Osteoblast (primary cell): ENCODE measurements around the gene ARMH4. TPM values are rescaled to one million over a fixed set of nuclear protein-coding genes. Genes with fewer than 3 reads are reported as not detected.

Experiments
- DNase-seq: peaks from one replicate; pipeline ENCODE4 v3.0.0; 2011; ENCODE audit warnings: low spot score, mixed read lengths; ENCODE audit not compliant: insufficient read length; ENCODE audit errors: missing footprints
- H2AFZ ChIP-seq: 2 replicates; pipeline ENCODE4 v1.6.0; 2011; ENCODE audit warnings: mild to moderate bottlenecking, low read length
- H3K27ac ChIP-seq: 2 replicates; pipeline ENCODE4 v1.5.1; 2011; ENCODE audit warnings: mild to moderate bottlenecking, low read depth, low read length, moderate library complexity
- H3K27me3 ChIP-seq: 2 replicates; pipeline ENCODE4 v1.6.0; 2012; ENCODE audit warnings: mild to moderate bottlenecking, control low read depth, inconsistent platforms, low read length, moderate library complexity; ENCODE audit not compliant: insufficient read depth
- H3K36me3 ChIP-seq: 2 replicates; pipeline ENCODE4 v1.5.1; 2011; ENCODE audit warnings: mild to moderate bottlenecking, low read length, control low read depth, moderate library complexity; ENCODE audit not compliant: insufficient read depth
- H3K4me1 ChIP-seq: 2 replicates; pipeline ENCODE4 v1.5.1; 2011; ENCODE audit warnings: mild to moderate bottlenecking, low read length, control low read depth, moderate library complexity; ENCODE audit not compliant: insufficient read depth
- H3K4me2 ChIP-seq: 2 replicates; pipeline ENCODE4 v1.6.0; 2011; ENCODE audit warnings: mild to moderate bottlenecking, low read length; ENCODE audit not compliant: insufficient read depth
- H3K4me3 ChIP-seq: fragments of 200-600 bp; sonication (generic); 3 replicates; pipeline ENCODE4 v1.5.1; 2012; ENCODE audit warnings: mild to moderate bottlenecking, low read length, inconsistent platforms; ENCODE audit not compliant: insufficient read depth
- H3K79me2 ChIP-seq: 2 replicates; pipeline ENCODE4 v1.6.0; 2012; ENCODE audit warnings: mild to moderate bottlenecking, low read length, control low read depth, inconsistent platforms; ENCODE audit not compliant: insufficient read depth
- H3K9me3 ChIP-seq: 2 replicates; pipeline ENCODE4 v1.5.1; 2011; ENCODE audit warnings: low read depth, low read length, control low read depth
- H4K20me1 ChIP-seq: 2 replicates; pipeline ENCODE4 v1.6.0; 2012; ENCODE audit warnings: mild to moderate bottlenecking, low read length, control low read depth; ENCODE audit not compliant: insufficient read depth
- CTCF ChIP-seq: IDR thresholded peaks from 2 replicates; pipeline ENCODE4 v1.5.1; 2011; ENCODE audit warnings: mild to moderate bottlenecking, low read depth, low read length, moderate library complexity; ENCODE audit errors: extremely low read depth
- total RNA-seq: library from RNA; depleted of rRNA; stranded (reverse); fragments of >200 nt; gene quantifications from 2 replicates; pipeline ENCODE4 v1.2.3, GENCODE V29; 2012

Gene ARMH4
- total RNA-seq, 1 donor: 10.9 TPM

- H3K27ac ChIP-seq: no peak overlapping the region
These were observed 60.0 kb downstream of the ARMH4 start for GRCh38 chr14:58091883-58092630.

GRCh38 chr14:58089612-58090011 is 62.4 kb downstream of the ARMH4 start:
- Histone ChIP-seq H3K4me3 (no peak overlapping the region), H3K36me3 (no peaks in the 10 kb centered on the region), H3K4me1 (no peaks in the 10 kb centered on the region), H3K27me3 (no peaks in the 10 kb centered on the region), H3K9me3 (no peaks in the 10 kb centered on the region), H3K79me2 (no peaks in the 10 kb centered on the region), H4K20me1 (no peaks in the 10 kb centered on the region), H3K27ac (no peak overlapping the region), H3K4me2 (no peak overlapping the region), H2AFZ (no peak overlapping the region)
- DNase-seq: no peak
- no peak for TF ChIP-seq CTCF

More at GRCh38 chr14:58091883-58092630, 60.0 kb downstream of the ARMH4 start:
- no peaks in the 10 kb centered on the region for H3K27me3 ChIP-seq
- no peaks in the 10 kb centered on the region for H4K20me1 ChIP-seq
- DNase-seq: no peak
- H3K9me3 ChIP-seq: no peaks in the 10 kb centered on the region
- no peaks in the 10 kb centered on the region for H3K4me1 ChIP-seq
- H3K79me2 ChIP-seq: no peaks in the 10 kb centered on the region
- no peaks in the 10 kb centered on the region for H3K36me3 ChIP-seq
- TF ChIP-seq CTCF: no peak
- H3K4me3 ChIP-seq: no peak overlapping the region
- no peak overlapping the region for H3K4me2 ChIP-seq
- no peak overlapping the region for H2AFZ ChIP-seq

- Histone ChIP-seq H4K20me1 (no peaks in the 10 kb centered on the region), H3K4me2 (no peak overlapping the region), H3K36me3 (no peaks in the 10 kb centered on the region), H3K4me3 (no peak overlapping the region), H3K79me2 (no peaks in the 10 kb centered on the region), H3K27me3 (no peaks in the 10 kb centered on the region), H3K27ac (no peak overlapping the region), H2AFZ (no peak overlapping the region), H3K9me3 (no peaks in the 10 kb centered on the region), H3K4me1 (no peaks in the 10 kb centered on the region)
- TF ChIP-seq CTCF: no peak
- no peak for DNase-seq
These were observed 63.1 kb downstream of the ARMH4 start for GRCh38 chr14:58088961-58089360.

- no peaks in the 10 kb centered on the region for H3K27me3 ChIP-seq
- no peak overlapping the region for H2AFZ ChIP-seq
- peaks cover 15% of the 10 kb centered on the region for H3K4me1 ChIP-seq
- no peak for DNase-seq
- no peak overlapping the region for H3K4me2 ChIP-seq
- no peaks in the 10 kb centered on the region for H3K9me3 ChIP-seq
- H4K20me1 ChIP-seq: no peaks in the 10 kb centered on the region
- H3K79me2 ChIP-seq: no peaks in the 10 kb centered on the region
- no peak overlapping the region for H3K4me3 ChIP-seq
- TF ChIP-seq CTCF: no peak
- no peaks in the 10 kb centered on the region for H3K36me3 ChIP-seq
- H3K27ac ChIP-seq: no peak overlapping the region
These were observed 66.1 kb downstream of the ARMH4 start for GRCh38 chr14:58085877-58086276.
